K562 (cell line): ENCODE results near the gene GRB2. TPM values are rescaled to one million over a fixed set of nuclear protein-coding genes. Genes with fewer than 3 reads are reported as not detected.

Source experiments
- ATF4 ChIP-seq: fragments of 450-650 bp; formaldehyde crosslinking; IDR thresholded peaks from 2 replicates; pipeline ENCODE4 v1.4.0; 2022; ENCODE audit warnings: mild to moderate bottlenecking, moderate library complexity
- CREB3L1 ChIP-seq: fragments of 450-650 bp; IDR thresholded peaks from 2 replicates; pipeline ENCODE4 v1.6.1; 2014; ENCODE audit warnings: low read depth, mild to moderate bottlenecking, moderate library complexity, borderline replicate concordance
- MCM2 ChIP-seq: fragments of 450-650 bp; IDR thresholded peaks from 2 replicates; pipeline ENCODE4 v1.6.1; 2017; ENCODE audit warnings: low read depth, mild to moderate bottlenecking
- NCOA1 ChIP-seq: fragments of 450-650 bp; IDR thresholded peaks from 2 replicates; pipeline ENCODE4 v1.6.1; 2016; ENCODE audit warnings: low read depth
- NCOA2 ChIP-seq, 2 experiments: fragments of 450-650 bp; IDR thresholded peaks; 2 replicates each; pipeline ENCODE4 v1.6.1; 2018; ENCODE audit warnings: mild to moderate bottlenecking in 2 of 2, moderate library complexity in 1 of 2; ENCODE audit not compliant: partially characterized antibody in 2 of 2
- SMAD1 ChIP-seq: fragments of 150-350 bp; IDR thresholded peaks from 2 replicates; pipeline ENCODE4 v1.6.1; 2014; ENCODE audit warnings: low read length, low read depth; ENCODE audit not compliant: partially characterized antibody
- TFAM ChIP-seq: fragments of 250-450 bp; sonication (Bioruptor Pico); conservative IDR thresholded peaks from 2 replicates; pipeline ENCODE4 v1.5.0; 2021; ENCODE audit warnings: mild to moderate bottlenecking, moderate library complexity
- THRAP3 ChIP-seq: fragments of 450-650 bp; IDR thresholded peaks from 2 replicates; pipeline ENCODE4 v1.6.1; 2016; ENCODE audit warnings: mild to moderate bottlenecking, inconsistent platforms, borderline replicate concordance
- XRCC3 ChIP-seq: fragments of 450-650 bp; IDR thresholded peaks from 2 replicates; pipeline ENCODE4 v1.6.1; 2017; ENCODE audit warnings: mild to moderate bottlenecking, moderate library complexity
- ZBTB17 ChIP-seq: fragments of 450-650 bp; formaldehyde crosslinking; IDR thresholded peaks from 2 replicates; pipeline ENCODE4 v1.4.0; 2020; ENCODE audit warnings: mild to moderate bottlenecking
- ZBTB34 ChIP-seq: fragments of 250-450 bp; sonication (Bioruptor Pico); IDR thresholded peaks from 2 replicates; pipeline ENCODE4 v1.8.0; 2021; ENCODE audit warnings: mild to moderate bottlenecking, moderate library complexity
- ZBTB49 ChIP-seq: sonication (generic); formaldehyde crosslinking; IDR thresholded peaks from 2 replicates; pipeline ENCODE4 v1.8.0; 2022; ENCODE audit warnings: missing genetic modification reagents, mild to moderate bottlenecking, borderline replicate concordance
- ZBTB7A ChIP-seq: IDR thresholded peaks from 2 replicates; pipeline ENCODE4 v1.6.1; 2011; ENCODE audit warnings: low read depth, mild to moderate bottlenecking, low read length, moderate library complexity, borderline replicate concordance; ENCODE audit not compliant: control insufficient read depth
- ZC3H11A ChIP-seq: IDR thresholded peaks from 2 replicates; pipeline ENCODE4 v1.6.1; 2012; ENCODE audit warnings: low read depth, low read length, improper control_type of control experiment
- ZFP1 ChIP-seq: fragments of 450-650 bp; formaldehyde crosslinking; IDR thresholded peaks from 2 replicates; pipeline ENCODE4 v1.4.0; 2020; ENCODE audit warnings: mild to moderate bottlenecking, mixed read lengths
- ZNF133 ChIP-seq: fragments of 250-450 bp; sonication (Bioruptor Pico); IDR thresholded peaks from 2 replicates; pipeline ENCODE4 v1.4.0; 2020; ENCODE audit warnings: mild to moderate bottlenecking
- ZNF239 ChIP-seq: fragments of 250-450 bp; sonication (Bioruptor Pico); IDR thresholded peaks from 2 replicates; pipeline ENCODE4 v1.4.0; 2020; ENCODE audit warnings: mild to moderate bottlenecking
- ZNF277 ChIP-seq: fragments of 250-450 bp; sonication (Bioruptor Pico); IDR thresholded peaks from 2 replicates; pipeline ENCODE4 v1.8.0; 2022; ENCODE audit warnings: inconsistent platforms, mild to moderate bottlenecking, moderate library complexity, borderline replicate concordance
- ZNF436 ChIP-seq: fragments of 250-450, 450-650 bp; sonication (Bioruptor Pico); formaldehyde crosslinking; IDR thresholded peaks from 2 replicates; pipeline ENCODE4 v1.7.0; 2020; ENCODE audit warnings: mild to moderate bottlenecking
- ZNF444 ChIP-seq: fragments of 250-450 bp; sonication (Bioruptor Pico); IDR thresholded peaks from 2 replicates; pipeline ENCODE4 v1.4.0; 2020; ENCODE audit warnings: mild to moderate bottlenecking, moderate library complexity
- ZNF561 ChIP-seq: fragments of 450-650 bp; formaldehyde crosslinking; conservative IDR thresholded peaks from 2 replicates; pipeline ENCODE4 v1.4.0; 2020; ENCODE audit warnings: mild to moderate bottlenecking, moderate library complexity
- polyA plus RNA-seq, 8 experiments: library from polyadenylated mRNA; depleted of rRNA in 4 of 8; stranded (reverse) in 5 of 8; unstranded in 3 of 8; fragments of >200 nt; fragmentation: Nextera tagmentation in 2 of 8; fragmentation: Illumina TruSeq in 1 of 8; extraction: Ambion mirVana in 2 of 8; extraction: Trizol in 1 of 8; gene quantifications; 2 replicates each; pipeline versions ENCODE4 v1.2.1 to v1.2.3, GENCODE V29; 2011 to 2014; ENCODE audit warnings: inconsistent platforms in 1 of 8, missing spikeins in 1 of 8
- total RNA-seq, 7 experiments: library from RNA; depleted of rRNA in 6 of 7; stranded (reverse); fragments of >200 nt in 6 of 7; fragmentation: Illumina TruSeq in 2 of 7; extraction: Trizol in 2 of 7; gene quantifications; 2 replicates each; pipeline versions ENCODE4 v1.2.1 to v1.2.3, GENCODE V29; 2011 to 2021; ENCODE audit warnings: low replicate concordance in 1 of 7

The GRB2 gene
- total and polyA plus RNA-seq, 9 of the 15 experiments (the other 6 are each of a cell fraction or from before 2014, with no cell fraction given) = 57.2 to 136 (median 84.8) TPM

- TF ChIP-seq ATF4 (CRISPR knock-in tag) = no peak
- TF ChIP-seq ZNF436 (CRISPR knock-in tag) = no peak
- no peak for TF ChIP-seq ZNF239 (CRISPR knock-in tag)
- TF ChIP-seq NCOA2 (IDR thresholded peaks at IDR 0.05; ENCODE audit: partially characterized antibody in 2 of 2) = no peak
- TF ChIP-seq SMAD1 = no peak
- no peak for TF ChIP-seq CREB3L1
- TF ChIP-seq MCM2 = no peak
- TF ChIP-seq ZNF133 (CRISPR knock-in tag) = no peak
- TF ChIP-seq THRAP3 = no peak
- TF ChIP-seq ZBTB7A = no peak
- TF ChIP-seq ZBTB17 (CRISPR knock-in tag) = no peak
- no peak for TF ChIP-seq TFAM
- no peak for TF ChIP-seq ZNF444 (CRISPR knock-in tag)
- no peak for TF ChIP-seq ZNF561 (CRISPR knock-in tag)
- TF ChIP-seq ZFP1 = no peak
- no peak for TF ChIP-seq ZBTB49 (CRISPR knock-in tag)
- no peak for TF ChIP-seq XRCC3
- TF ChIP-seq NCOA1 = 0 out of 2 replicates have a peak, but pooled peaks have one; percentile 13
- no peak for TF ChIP-seq ZBTB34 (CRISPR knock-in tag)
- TF ChIP-seq ZC3H11A = no peak
- no peak for TF ChIP-seq ZNF277 (CRISPR knock-in tag)
Measured at GRCh38 chr17:75289832-75290337, 115.6 kb downstream of the GRB2 start (continued).
